H9 (cell line): ENCODE results near the gene HMGCL. TPM values are rescaled to one million over a fixed set of nuclear protein-coding genes. Genes with fewer than 3 reads are reported as not detected.

ENCODE experiments used
- DNase-seq: peaks from one replicate; pipeline ENCODE4 v3.0.0-alpha.2; 2017
- H2AFZ ChIP-seq: one replicate; pipeline ENCODE4 v1.6.1; 2013; ENCODE audit warnings: mild to moderate bottlenecking, low read length, control low read depth, moderate library complexity
- H2AK5ac ChIP-seq: 2 replicates; pipeline ENCODE4 v1.6.1; 2013; ENCODE audit warnings: low read length, control low read depth, mixed read lengths; ENCODE audit not compliant: insufficient read length
- H2BK120ac ChIP-seq: one replicate; pipeline ENCODE4 v1.6.1; 2013; ENCODE audit warnings: low read depth, mild to moderate bottlenecking, low read length, control low read depth, inconsistent platforms; ENCODE audit not compliant: poor library complexity, severe bottlenecking
- H2BK12ac ChIP-seq: 2 replicates; pipeline ENCODE4 v1.6.1; 2013; ENCODE audit warnings: low read length, control low read depth, mixed read lengths, low read depth; ENCODE audit not compliant: insufficient read length
- H2BK15ac ChIP-seq: 2 replicates; pipeline ENCODE4 v1.6.1; 2013; ENCODE audit warnings: low read depth, low read length, control low read depth
- H2BK20ac ChIP-seq: one replicate; pipeline ENCODE4 v1.6.1; 2013; ENCODE audit warnings: low read depth, mild to moderate bottlenecking, low read length, control low read depth, inconsistent platforms; ENCODE audit not compliant: poor library complexity, severe bottlenecking
- H2BK5ac ChIP-seq: 2 replicates; pipeline ENCODE4 v1.6.1; 2013; ENCODE audit warnings: low read length, control low read depth, mixed read lengths; ENCODE audit not compliant: insufficient read length
- H3K14ac ChIP-seq: 2 replicates; pipeline ENCODE4 v1.6.1; 2013; ENCODE audit warnings: low read length, control low read depth; ENCODE audit not compliant: insufficient read depth
- H3K18ac ChIP-seq: 2 replicates; pipeline ENCODE4 v1.6.1; 2013; ENCODE audit warnings: low read depth, mild to moderate bottlenecking, mixed read lengths, low read length, control low read depth; ENCODE audit not compliant: insufficient read length
- H3K23ac ChIP-seq: 2 replicates; pipeline ENCODE4 v1.6.1; 2013; ENCODE audit warnings: low read length, control low read depth, mixed read lengths, low read depth; ENCODE audit not compliant: insufficient read length
- H3K23me2 ChIP-seq: 2 replicates; pipeline ENCODE4 v1.6.1; 2013; ENCODE audit warnings: low read depth, mild to moderate bottlenecking, mixed read lengths, low read length, control low read depth; ENCODE audit not compliant: insufficient read length, poor library complexity, severe bottlenecking
- H3K27ac ChIP-seq: 2 replicates; pipeline ENCODE4 v1.5.1; 2013; ENCODE audit warnings: low read length, control low read depth, mixed read lengths, low read depth; ENCODE audit not compliant: insufficient read length
- H3K27me3 ChIP-seq: 2 replicates; pipeline ENCODE4 v1.6.1; 2013; ENCODE audit warnings: low read length, control low read depth, inconsistent platforms; ENCODE audit not compliant: insufficient read depth
- H3K4ac ChIP-seq: 2 replicates; pipeline ENCODE4 v1.6.1; 2013; ENCODE audit warnings: low read depth, mild to moderate bottlenecking, control low read depth, inconsistent platforms, low read length, moderate library complexity
- H3K4me1 ChIP-seq: 2 replicates; pipeline ENCODE4 v1.6.1; 2013; ENCODE audit warnings: low read length, control low read depth, inconsistent platforms; ENCODE audit not compliant: insufficient read depth
- H3K4me2 ChIP-seq: 2 replicates; pipeline ENCODE4 v1.6.1; 2013; ENCODE audit warnings: low read length, control low read depth, mixed read lengths; ENCODE audit not compliant: insufficient read length, insufficient read depth
- H3K56ac ChIP-seq: 2 replicates; pipeline ENCODE4 v1.6.1; 2013; ENCODE audit warnings: low read depth, mild to moderate bottlenecking, mixed read lengths, low read length, control low read depth; ENCODE audit not compliant: insufficient read length
- H3K79me1 ChIP-seq: 2 replicates; pipeline ENCODE4 v1.6.1; 2013; ENCODE audit warnings: low read depth, mild to moderate bottlenecking, moderate library complexity, low read length, control low read depth, inconsistent platforms; ENCODE audit not compliant: insufficient read depth, poor library complexity, severe bottlenecking
- H3K79me2 ChIP-seq: 2 replicates; pipeline ENCODE4 v1.6.1; 2013; ENCODE audit warnings: low read length, control low read depth, inconsistent platforms; ENCODE audit not compliant: insufficient read depth
- H3K9ac ChIP-seq: 2 replicates; pipeline ENCODE4 v1.6.1; 2013; ENCODE audit warnings: low read length, control low read depth, mixed read lengths; ENCODE audit not compliant: insufficient read length; ENCODE audit errors: extremely low read depth
- H3K9me3 ChIP-seq: one replicate; pipeline ENCODE4 v1.6.1; 2013; ENCODE audit warnings: low read depth, low read length, inconsistent platforms; ENCODE audit not compliant: control insufficient read depth
- H3T11ph ChIP-seq: one replicate; pipeline ENCODE4 v1.6.1; 2013; ENCODE audit warnings: mild to moderate bottlenecking, low read length, control low read depth, inconsistent platforms
- H4K20me1 ChIP-seq: one replicate; pipeline ENCODE4 v1.6.1; 2013; ENCODE audit not compliant: control insufficient read depth, insufficient read length, insufficient read depth
- H4K5ac ChIP-seq: 2 replicates; pipeline ENCODE4 v1.6.1; 2013; ENCODE audit warnings: low read depth, mild to moderate bottlenecking, mixed read lengths, low read length, control low read depth; ENCODE audit not compliant: insufficient read length
- H4K8ac ChIP-seq: replicated peaks from 2 replicates; pipeline ENCODE4 v1.6.1; 2013; ENCODE audit warnings: low read length, control low read depth, mixed read lengths, low read depth; ENCODE audit not compliant: insufficient read length
- H4K91ac ChIP-seq: 2 replicates; pipeline ENCODE4 v1.6.1; 2013; ENCODE audit warnings: low read depth, mild to moderate bottlenecking, moderate library complexity, mixed read lengths, low read length, control low read depth; ENCODE audit not compliant: insufficient read length
- H3K27ac Mint-ChIP-seq, 3 experiments: 2 replicates in 2 of 3; 3 replicates in 1 of 3; pipeline ENCODE4 v1.8.0; 2020 to 2021; ENCODE audit warnings: mixed read lengths in 3 of 3, mild to moderate bottlenecking in 1 of 3, moderate library complexity in 1 of 3
- H3K27me3 Mint-ChIP-seq: 2 replicates; pipeline ENCODE4 v1.8.0; 2021; ENCODE audit warnings: low read depth, mild to moderate bottlenecking, moderate library complexity, mixed read lengths
- H3K36me3 Mint-ChIP-seq, 3 experiments: 2 replicates in 2 of 3; 3 replicates in 1 of 3; pipeline ENCODE4 v1.8.0; 2020 to 2021; ENCODE audit warnings: low read depth in 3 of 3, mixed read lengths in 3 of 3; ENCODE audit not compliant: insufficient read depth in 1 of 3
- H3K4me1 Mint-ChIP-seq, 2 experiments: 2 replicates each; pipeline ENCODE4 v1.8.0; 2020; ENCODE audit warnings: mixed read lengths in 2 of 2
- H3K4me3 Mint-ChIP-seq, 2 experiments: 2 replicates in 1 of 2; 3 replicates in 1 of 2; pipeline ENCODE4 v1.8.0; 2020 to 2021; ENCODE audit warnings: mild to moderate bottlenecking in 2 of 2, mixed read lengths in 2 of 2, moderate library complexity in 1 of 2
- H3K9me3 Mint-ChIP-seq, 2 experiments: 2 replicates in 1 of 2; 3 replicates in 1 of 2; pipeline ENCODE4 v1.8.0; 2020; ENCODE audit warnings: mild to moderate bottlenecking in 2 of 2, mixed read lengths in 2 of 2, moderate library complexity in 1 of 2
- WGBS: extraction: QIAGEN DNeasy Blood & Tissue Kit; methylation state at CpG from one replicate; pipeline ENCODE4 v1.1.7; 2013; ENCODE audit warnings: missing lambda C conversion rate, low lambda C conversion rate, mixed read lengths; ENCODE audit not compliant: insufficient read length; ENCODE audit errors: extremely low coverage; 5-methylcytosine and 5-hydroxymethylcytosine counted together
- total RNA-seq: library from RNA; stranded (reverse); gene quantifications from 2 replicates; pipeline ENCODE4 v1.2.1, GENCODE V29; 2021
- TF ChIP-seq, protein P1 (sequence below): fragments of 200-600 bp; sonication (generic); conservative IDR thresholded peaks from 3 replicates; pipeline ENCODE4 v1.8.0; 2021; ENCODE audit warnings: antibody characterized with exemption, mild to moderate bottlenecking

The HMGCL gene
- total RNA-seq, 1 experiment from 2014 or later, result 15.9 TPM

DNA sequence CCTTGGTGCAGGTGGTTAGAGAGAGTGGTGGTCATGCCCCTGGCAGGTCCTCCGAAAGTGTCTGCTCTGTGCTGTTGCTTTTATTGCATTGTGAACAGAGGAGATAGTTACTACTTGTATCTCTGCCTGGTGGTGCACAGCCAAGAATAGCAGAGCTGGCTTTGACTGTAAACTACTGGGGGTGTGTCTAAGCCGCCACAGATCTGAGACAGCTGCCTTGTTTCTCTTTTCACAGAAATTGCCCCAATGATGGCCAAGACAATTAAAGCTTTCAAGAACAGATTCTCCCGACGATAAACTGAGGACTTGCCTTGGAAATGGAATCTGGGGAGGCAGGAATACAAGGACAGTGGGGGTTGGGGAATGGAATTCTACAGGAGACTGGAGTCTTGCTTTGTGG, 66.0 kb downstream of the HMGCL start:
- H2BK20ac ChIP-seq, result no peak overlapping the region
- Mint-ChIP-seq H3K4me3 (no peak overlapping the region), H3K9me3 (no peaks in the 10 kb centered on the region), H3K36me3 (peaks cover 41 to 84% (median 83%) of the 10 kb centered on the region in 3 experiments; a peak in 6 of 7 replicates), H3K4me1 (no peaks in the 10 kb centered on the region), H3K27me3 (no peaks in the 10 kb centered on the region), H3K27ac (peak overlapping the region in 1 of 3 experiments; percentile 16; a peak in 1 of 7 replicates)
- H3K27me3 ChIP-seq, result no peaks in the 10 kb centered on the region
- H3K14ac ChIP-seq, result no peak overlapping the region
- no peak overlapping the region for H2BK15ac ChIP-seq
- H4K5ac ChIP-seq, result no peak overlapping the region
- H4K91ac ChIP-seq, result no peak overlapping the region
- no peak overlapping the region for H2BK12ac ChIP-seq
- TF ChIP-seq, protein P1, sequence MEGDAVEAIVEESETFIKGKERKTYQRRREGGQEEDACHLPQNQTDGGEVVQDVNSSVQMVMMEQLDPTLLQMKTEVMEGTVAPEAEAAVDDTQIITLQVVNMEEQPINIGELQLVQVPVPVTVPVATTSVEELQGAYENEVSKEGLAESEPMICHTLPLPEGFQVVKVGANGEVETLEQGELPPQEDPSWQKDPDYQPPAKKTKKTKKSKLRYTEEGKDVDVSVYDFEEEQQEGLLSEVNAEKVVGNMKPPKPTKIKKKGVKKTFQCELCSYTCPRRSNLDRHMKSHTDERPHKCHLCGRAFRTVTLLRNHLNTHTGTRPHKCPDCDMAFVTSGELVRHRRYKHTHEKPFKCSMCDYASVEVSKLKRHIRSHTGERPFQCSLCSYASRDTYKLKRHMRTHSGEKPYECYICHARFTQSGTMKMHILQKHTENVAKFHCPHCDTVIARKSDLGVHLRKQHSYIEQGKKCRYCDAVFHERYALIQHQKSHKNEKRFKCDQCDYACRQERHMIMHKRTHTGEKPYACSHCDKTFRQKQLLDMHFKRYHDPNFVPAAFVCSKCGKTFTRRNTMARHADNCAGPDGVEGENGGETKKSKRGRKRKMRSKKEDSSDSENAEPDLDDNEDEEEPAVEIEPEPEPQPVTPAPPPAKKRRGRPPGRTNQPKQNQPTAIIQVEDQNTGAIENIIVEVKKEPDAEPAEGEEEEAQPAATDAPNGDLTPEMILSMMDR, result no peak
- no peak overlapping the region for H2BK120ac ChIP-seq
- H4K8ac ChIP-seq, result no peak overlapping the region
- H3K23ac ChIP-seq, result no peak overlapping the region
- H4K20me1 ChIP-seq, result peaks cover 2% of the 10 kb centered on the region
- H3K9me3 ChIP-seq, result no peaks in the 10 kb centered on the region
- no peak overlapping the region for H3K27ac ChIP-seq
- H3K23me2 ChIP-seq, result no peaks in the 10 kb centered on the region
- no peak overlapping the region for H3K4ac ChIP-seq
- WGBS, result no CpG with 5 or more reads among the region's 4 CpGs
- no peak for DNase-seq
- no peaks in the 10 kb centered on the region for H3K79me1 ChIP-seq
- H3K4me2 ChIP-seq, result no peak overlapping the region
- H3T11ph ChIP-seq, result no peak overlapping the region
- H2AFZ ChIP-seq, result no peak overlapping the region
- no peak overlapping the region for H3K9ac ChIP-seq
- no peak overlapping the region for H3K18ac ChIP-seq
- H3K79me2 ChIP-seq, result no peaks in the 10 kb centered on the region
- H3K4me1 ChIP-seq, result no peaks in the 10 kb centered on the region
- no peak overlapping the region for H2AK5ac ChIP-seq
- H2BK5ac ChIP-seq, result no peak overlapping the region
- no peak overlapping the region for H3K56ac ChIP-seq
